HG02588 (cell line): ENCODE measurements around the gene CEACAM20.
"Not testable (repeated sequence)": the region's sequence is repeated elsewhere in the genome, so short reads cannot be mapped to it uniquely, and the experiment has no call there.

Experiments
- ATAC-seq: cut with Tn5 transposase; IDR thresholded peaks from one replicate; pipeline ENCODE4 v1.9.1; 2021; ENCODE audit warnings: mild to moderate bottlenecking, moderate library complexity; ENCODE audit not compliant: unreplicated experiment

The CEACAM20 gene

GRCh38 chr19:44549507-44549906 is 20.0 kb upstream of the CEACAM20 start:
- no peak for ATAC-seq

- ATAC-seq: no peak
Measured at GRCh38 chr19:44548736-44549135, 19.3 kb upstream of the CEACAM20 start.

GRCh38 chr19:44544031-44544430 is 14.6 kb upstream of the CEACAM20 start:
- no peak for ATAC-seq

- ATAC-seq: no peak
Measured at GRCh38 chr19:44542671-44543070, 13.2 kb upstream of the CEACAM20 start.

- ATAC-seq: no peak
Measured at GRCh38 chr19:44540736-44541135, 11.3 kb upstream of the CEACAM20 start.

GRCh38 chr19:44539991-44540390 is 10.5 kb upstream of the CEACAM20 start:
- ATAC-seq: no peak

- ATAC-seq: no peak
Measured at GRCh38 chr19:44539236-44539826, 9.9 kb upstream of the CEACAM20 start.

- ATAC-seq: not testable (repeated sequence)
Measured at GRCh38 chr19:44535361-44535760, 5.9 kb upstream of the CEACAM20 start.

GRCh38 chr19:44532819-44533218 is 3.3 kb upstream of the CEACAM20 start:
- ATAC-seq: no peak

GRCh38 chr19:44530777-44531176 is 1.3 kb upstream of the CEACAM20 start:
- ATAC-seq: no peak

- ATAC-seq: no peak
Measured at GRCh38 chr19:44527554-44527953, 1.9 kb downstream of the CEACAM20 start.

GRCh38 chr19:44525721-44526430 is 3.6 kb downstream of the CEACAM20 start:
- ATAC-seq: no peak

GRCh38 chr19:44521370-44521769 is 8.1 kb downstream of the CEACAM20 start:
- no peak for ATAC-seq

GRCh38 chr19:44517146-44517545 is 12.3 kb downstream of the CEACAM20 start:
- no peak for ATAC-seq

GRCh38 chr19:44515907-44516306 is 13.6 kb downstream of the CEACAM20 start:
- no peak for ATAC-seq

GRCh38 chr19:44515031-44515430 is 14.4 kb downstream of the CEACAM20 start:
- ATAC-seq: no peak

GRCh38 chr19:44512326-44513298 is 16.9 kb downstream of the CEACAM20 start:
- no peak for ATAC-seq

GRCh38 chr19:44509478-44509877 is 20.0 kb downstream of the CEACAM20 start:
- no peak for ATAC-seq

GRCh38 chr19:44499962-44500949 is 29.2 kb downstream of the CEACAM20 start, which contains the start of gene ZNF180:
ZNF180 (minus strand) TSS chr19:44500522; CDS start chr19:44497334, 3,188 bp downstream.
- ATAC-seq: peak; percentile 89

GRCh38 chr19:44499559-44499958 is 29.9 kb downstream of the CEACAM20 start:
- no peak for ATAC-seq
